WTC11 (cell line): ENCODE measurements around the gene TNP2. TPM values are rescaled to one million over a fixed set of nuclear protein-coding genes. Genes with fewer than 3 reads are reported as not detected.

Experiments used
- ATAC-seq: fragments of 200-7000 bp; cut with Tn5 transposase; 2 replicates; pipeline ENCODE4 v1.10.0; 2021; ENCODE audit warnings: mild to moderate bottlenecking, moderate library complexity
- CTCF ChIA-PET: fragments of 300-600 bp; sonication (Branson Sonifier 250); formaldehyde crosslinking; loops from one replicate; lab custom pipeline; 2021; ENCODE audit warnings: antibody characterized with exemption; lab: Charles Lee
- POLR2A ChIA-PET: fragments of 350-600 bp; sonication (Branson Sonifier 250); formaldehyde crosslinking; loops from one replicate; lab custom pipeline; 2021; ENCODE audit warnings: antibody characterized with exemption; lab: Charles Lee
- DNase-seq: peaks from one replicate; pipeline ENCODE4 v3.0.0; 2021; ENCODE audit warnings: low spot score
- H3K27ac Mint-ChIP-seq: 2 replicates; pipeline ENCODE4 v1.8.0; 2021; ENCODE audit warnings: mixed read lengths
- H3K27me3 Mint-ChIP-seq: 2 replicates; pipeline ENCODE4 v1.8.0; 2021; ENCODE audit warnings: low read depth, mild to moderate bottlenecking, moderate library complexity, mixed read lengths
- H3K36me3 Mint-ChIP-seq: 2 replicates; pipeline ENCODE4 v1.8.0; 2021; ENCODE audit warnings: mixed read lengths
- H3K4me1 Mint-ChIP-seq: 2 replicates; pipeline ENCODE4 v1.8.0; 2022; ENCODE audit warnings: mixed read lengths
- H3K4me3 Mint-ChIP-seq: 2 replicates; pipeline ENCODE4 v1.8.0; 2021; ENCODE audit warnings: mild to moderate bottlenecking, moderate library complexity, mixed read lengths
- H3K9me3 Mint-ChIP-seq: 2 replicates; pipeline ENCODE4 v1.8.0; 2021; ENCODE audit warnings: mixed read lengths
- ETV6 ChIP-seq: sonication (generic); formaldehyde crosslinking; IDR thresholded peaks from 2 replicates; pipeline ENCODE4 v1.8.1; 2022; ENCODE audit warnings: mild to moderate bottlenecking, missing genetic modification reagents
- GRHL2 ChIP-seq: fragments of 250-450 bp; sonication (Bioruptor Pico); IDR thresholded peaks from 2 replicates; pipeline ENCODE4 v1.8.0; 2022; ENCODE audit warnings: mild to moderate bottlenecking, moderate library complexity; ENCODE audit not compliant: insufficient replicate concordance, severe bottlenecking
- IRF2 ChIP-seq: sonication (generic); formaldehyde crosslinking; IDR thresholded peaks from 2 replicates; pipeline ENCODE4 v1.8.0; 2022; ENCODE audit warnings: low read depth, missing genetic modification reagents, borderline replicate concordance
- JAZF1 ChIP-seq: fragments of 250-450 bp; sonication (Bioruptor Pico); IDR thresholded peaks from 2 replicates; pipeline ENCODE4 v1.9.0; 2021; ENCODE audit warnings: moderate library complexity, mild to moderate bottlenecking, inconsistent platforms
- NFE2L1 ChIP-seq: sonication (generic); formaldehyde crosslinking; IDR thresholded peaks from 2 replicates; pipeline ENCODE4 v1.8.1; 2023; ENCODE audit warnings: missing genetic modification reagents
- NFYB ChIP-seq: sonication (generic); formaldehyde crosslinking; conservative IDR thresholded peaks from 2 replicates; pipeline ENCODE4 v1.8.0; 2022; ENCODE audit warnings: low read depth, missing genetic modification reagents
- NR1H2 ChIP-seq: sonication (generic); formaldehyde crosslinking; IDR thresholded peaks from 2 replicates; pipeline ENCODE4 v1.9.0; 2021; ENCODE audit warnings: mild to moderate bottlenecking, moderate library complexity, missing genetic modification reagents
- OVOL2 ChIP-seq: fragments of 250-450 bp; sonication (Bioruptor Pico); IDR thresholded peaks from 2 replicates; pipeline ENCODE4 v1.9.0; 2021; ENCODE audit warnings: mild to moderate bottlenecking, borderline replicate concordance
- PRRX2 ChIP-seq: fragments of 250-450 bp; sonication (Bioruptor Pico); IDR thresholded peaks from 2 replicates; pipeline ENCODE4 v1.8.0; 2021; ENCODE audit warnings: mild to moderate bottlenecking
- TEAD4 ChIP-seq: sonication (generic); formaldehyde crosslinking; IDR thresholded peaks from 2 replicates; pipeline ENCODE4 v1.8.0; 2022; ENCODE audit warnings: mild to moderate bottlenecking, missing genetic modification reagents
- ZBTB21 ChIP-seq: sonication (generic); formaldehyde crosslinking; IDR thresholded peaks from 2 replicates; pipeline ENCODE4 v1.8.1; 2023; ENCODE audit warnings: mild to moderate bottlenecking, missing genetic modification reagents, borderline replicate concordance
- ZNF121 ChIP-seq: sonication (generic); formaldehyde crosslinking; IDR thresholded peaks from 2 replicates; pipeline ENCODE4 v1.8.0; 2023; ENCODE audit warnings: missing genetic modification reagents
- ZNF219 ChIP-seq: sonication (generic); formaldehyde crosslinking; IDR thresholded peaks from 2 replicates; pipeline ENCODE4 v1.8.0; 2023; ENCODE audit warnings: missing genetic modification reagents, mild to moderate bottlenecking, borderline replicate concordance
- total RNA-seq: library from RNA; stranded (reverse); gene quantifications from 3 replicates; pipeline ENCODE4 v1.2.3, GENCODE V29; 2021
- TF ChIP-seq, protein P1 (sequence below): fragments of 250-450 bp; sonication (Bioruptor Pico); conservative IDR thresholded peaks from 2 replicates; pipeline ENCODE4 v1.9.0; 2021; ENCODE audit warnings: mild to moderate bottlenecking
- TF ChIP-seq, protein P2 (sequence below): sonication (generic); formaldehyde crosslinking; IDR thresholded peaks from 2 replicates; pipeline ENCODE4 v1.8.1; 2022; ENCODE audit warnings: missing genetic modification reagents, borderline replicate concordance
- TF ChIP-seq, protein P3 (sequence below): sonication (generic); formaldehyde crosslinking; IDR thresholded peaks from 2 replicates; pipeline ENCODE4 v1.8.1; 2023; ENCODE audit warnings: mild to moderate bottlenecking, moderate library complexity, missing genetic modification reagents
- TF ChIP-seq, protein P4 (sequence below): sonication (generic); formaldehyde crosslinking; IDR thresholded peaks from 2 replicates; pipeline ENCODE4 v1.8.0; 2022; ENCODE audit warnings: mild to moderate bottlenecking, missing genetic modification reagents
- TF ChIP-seq, protein P5 (sequence below): sonication (generic); formaldehyde crosslinking; IDR thresholded peaks from 2 replicates; pipeline ENCODE4 v1.8.0; 2022; ENCODE audit warnings: missing genetic modification reagents
- TF ChIP-seq, protein P6 (sequence below): fragments of 250-450 bp; sonication (Bioruptor Pico); IDR thresholded peaks from 2 replicates; pipeline ENCODE4 v2.1.2; 2022; ENCODE audit warnings: mild to moderate bottlenecking, moderate library complexity

The TNP2 gene
- total RNA-seq, 1 experiment from 2014 or later, result not detected

DNA sequence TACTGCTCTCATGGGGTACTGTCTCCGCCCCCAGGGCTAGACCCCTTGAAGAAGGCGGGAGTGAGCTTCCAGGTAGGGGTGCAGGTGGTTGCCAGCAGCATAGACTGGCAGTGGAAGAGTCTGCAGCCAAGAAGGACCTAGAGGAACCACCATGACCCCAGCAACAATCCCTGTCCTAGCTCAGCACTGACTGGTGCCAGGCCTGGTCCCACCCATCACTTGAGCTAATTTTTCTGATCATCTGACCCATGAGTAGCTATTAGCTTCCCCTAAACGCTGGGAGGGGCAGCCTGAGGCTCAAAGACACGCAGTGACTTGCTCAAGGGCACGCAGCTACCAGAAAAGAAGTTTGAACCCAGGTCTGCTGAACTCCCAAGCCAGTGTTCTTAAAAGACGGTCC lies 3.4 kb upstream of the TNP2 start (continued):
- TF ChIP-seq, protein P1, sequence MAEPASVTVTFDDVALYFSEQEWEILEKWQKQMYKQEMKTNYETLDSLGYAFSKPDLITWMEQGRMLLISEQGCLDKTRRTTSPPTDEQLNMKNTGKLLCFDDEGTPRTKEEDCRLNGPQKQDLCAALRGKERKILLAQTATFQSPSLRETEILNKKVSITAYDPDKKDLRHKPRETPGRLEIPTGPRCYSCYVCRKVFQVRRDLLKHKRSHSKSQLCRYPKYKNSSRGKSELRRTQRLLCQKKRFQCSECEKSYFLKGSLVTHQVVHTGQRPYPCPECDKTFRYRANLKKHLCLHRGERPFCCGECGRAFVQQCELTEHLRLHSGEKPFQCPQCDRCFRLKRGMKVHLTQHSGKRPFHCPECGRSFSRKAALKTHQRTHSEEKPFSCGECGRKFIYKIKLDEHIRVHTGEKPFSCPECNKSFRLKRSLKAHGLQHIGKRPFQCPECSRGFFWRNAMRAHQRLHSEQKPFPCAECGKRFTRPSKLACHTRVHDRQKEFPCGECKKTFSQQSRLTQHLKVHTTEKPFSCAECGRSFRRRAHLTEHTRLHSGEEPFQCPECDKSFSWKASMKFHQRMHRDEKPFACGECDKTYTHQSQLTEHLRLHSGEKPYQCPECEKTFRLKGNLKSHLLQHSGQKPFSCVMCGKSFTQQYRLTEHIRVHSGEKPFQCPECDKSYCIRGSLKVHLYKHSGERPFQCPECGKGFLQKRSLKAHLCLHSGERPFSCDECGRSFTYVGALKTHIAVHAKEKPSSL, result no peak
- TF ChIP-seq NFE2L1 (CRISPR knock-in tag) (no peak), TEAD4 (CRISPR knock-in tag) (no peak), OVOL2 (no peak), GRHL2 (CRISPR knock-in tag) (no peak), IRF2 (CRISPR knock-in tag) (no peak), ETV6 (CRISPR knock-in tag) (no peak)
- TF ChIP-seq, protein P2, sequence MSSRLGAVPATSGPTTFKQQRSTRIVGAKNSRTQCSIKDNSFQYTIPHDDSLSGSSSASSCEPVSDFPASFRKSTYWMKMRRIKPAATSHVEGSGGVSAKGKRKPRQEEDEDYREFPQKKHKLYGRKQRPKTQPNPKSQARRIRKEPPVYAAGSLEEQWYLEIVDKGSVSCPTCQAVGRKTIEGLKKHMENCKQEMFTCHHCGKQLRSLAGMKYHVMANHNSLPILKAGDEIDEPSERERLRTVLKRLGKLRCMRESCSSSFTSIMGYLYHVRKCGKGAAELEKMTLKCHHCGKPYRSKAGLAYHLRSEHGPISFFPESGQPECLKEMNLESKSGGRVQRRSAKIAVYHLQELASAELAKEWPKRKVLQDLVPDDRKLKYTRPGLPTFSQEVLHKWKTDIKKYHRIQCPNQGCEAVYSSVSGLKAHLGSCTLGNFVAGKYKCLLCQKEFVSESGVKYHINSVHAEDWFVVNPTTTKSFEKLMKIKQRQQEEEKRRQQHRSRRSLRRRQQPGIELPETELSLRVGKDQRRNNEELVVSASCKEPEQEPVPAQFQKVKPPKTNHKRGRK (CRISPR knock-in tag), result no peak

DNA sequence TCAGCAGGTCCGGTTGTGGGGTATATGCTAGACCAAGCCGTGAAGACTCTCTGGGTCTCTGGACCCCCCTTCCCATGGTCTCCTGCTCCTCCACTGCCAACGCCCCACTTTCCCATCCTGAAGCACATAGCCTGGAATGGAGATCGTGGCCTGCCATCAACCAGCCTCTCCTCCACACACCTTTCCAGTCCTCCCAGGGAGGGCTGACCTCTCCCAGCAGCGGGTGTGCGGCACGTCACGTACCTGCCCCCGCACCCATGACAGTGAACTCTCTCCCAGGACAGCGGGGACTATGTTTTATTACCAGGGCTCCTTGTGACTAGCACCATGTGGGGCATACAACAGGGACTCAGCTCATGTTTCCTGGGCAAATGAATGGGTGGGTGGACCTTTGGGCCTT lies 2.5 kb upstream of the TNP2 start:
- ATAC-seq (no peak), DNase-seq (no peak)
- Mint-ChIP-seq H3K9me3 (no peaks in the 10 kb centered on the region), H3K27me3 (no peaks in the 10 kb centered on the region; the same call in 1 of the 2 replicates), H3K36me3 (no peaks in the 10 kb centered on the region), H3K4me3 (no peak overlapping the region), H3K27ac (no peak overlapping the region), H3K4me1 (peaks cover 9% of the 10 kb centered on the region)
- ChIA-PET POLR2A (no interaction called here), CTCF (interaction anchor here (1.0 to 3.5 kb wide), 4 partner anchors 12 to 100 kb away, joined by 3 to 22 read pairs (median 4); partner anchors contain the start of gene SOCS1)
- TF ChIP-seq ZNF121 (CRISPR knock-in tag), result no peak
- TF ChIP-seq, protein P3, sequence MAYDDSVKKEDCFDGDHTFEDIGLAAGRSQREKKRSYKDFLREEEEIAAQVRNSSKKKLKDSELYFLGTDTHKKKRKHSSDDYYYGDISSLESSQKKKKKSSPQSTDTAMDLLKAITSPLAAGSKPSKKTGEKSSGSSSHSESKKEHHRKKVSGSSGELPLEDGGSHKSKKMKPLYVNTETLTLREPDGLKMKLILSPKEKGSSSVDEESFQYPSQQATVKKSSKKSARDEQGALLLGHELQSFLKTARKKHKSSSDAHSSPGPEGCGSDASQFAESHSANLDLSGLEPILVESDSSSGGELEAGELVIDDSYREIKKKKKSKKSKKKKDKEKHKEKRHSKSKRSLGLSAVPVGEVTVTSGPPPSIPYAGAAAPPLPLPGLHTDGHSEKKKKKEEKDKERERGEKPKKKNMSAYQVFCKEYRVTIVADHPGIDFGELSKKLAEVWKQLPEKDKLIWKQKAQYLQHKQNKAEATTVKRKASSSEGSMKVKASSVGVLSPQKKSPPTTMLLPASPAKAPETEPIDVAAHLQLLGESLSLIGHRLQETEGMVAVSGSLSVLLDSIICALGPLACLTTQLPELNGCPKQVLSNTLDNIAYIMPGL (CRISPR knock-in tag), result no peak
- TF ChIP-seq ZNF219 (CRISPR knock-in tag), result no peak
- no peak for TF ChIP-seq NFYB (CRISPR knock-in tag)
- TF ChIP-seq PRRX2 (CRISPR knock-in tag), result no peak
- no peak for TF ChIP-seq ZBTB21 (CRISPR knock-in tag)
- no peak for TF ChIP-seq NR1H2 (CRISPR knock-in tag)
- TF ChIP-seq, protein P4, sequence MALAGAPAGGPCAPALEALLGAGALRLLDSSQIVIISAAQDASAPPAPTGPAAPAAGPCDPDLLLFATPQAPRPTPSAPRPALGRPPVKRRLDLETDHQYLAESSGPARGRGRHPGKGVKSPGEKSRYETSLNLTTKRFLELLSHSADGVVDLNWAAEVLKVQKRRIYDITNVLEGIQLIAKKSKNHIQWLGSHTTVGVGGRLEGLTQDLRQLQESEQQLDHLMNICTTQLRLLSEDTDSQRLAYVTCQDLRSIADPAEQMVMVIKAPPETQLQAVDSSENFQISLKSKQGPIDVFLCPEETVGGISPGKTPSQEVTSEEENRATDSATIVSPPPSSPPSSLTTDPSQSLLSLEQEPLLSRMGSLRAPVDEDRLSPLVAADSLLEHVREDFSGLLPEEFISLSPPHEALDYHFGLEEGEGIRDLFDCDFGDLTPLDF (CRISPR knock-in tag), result no peak
- TF ChIP-seq, protein P5, sequence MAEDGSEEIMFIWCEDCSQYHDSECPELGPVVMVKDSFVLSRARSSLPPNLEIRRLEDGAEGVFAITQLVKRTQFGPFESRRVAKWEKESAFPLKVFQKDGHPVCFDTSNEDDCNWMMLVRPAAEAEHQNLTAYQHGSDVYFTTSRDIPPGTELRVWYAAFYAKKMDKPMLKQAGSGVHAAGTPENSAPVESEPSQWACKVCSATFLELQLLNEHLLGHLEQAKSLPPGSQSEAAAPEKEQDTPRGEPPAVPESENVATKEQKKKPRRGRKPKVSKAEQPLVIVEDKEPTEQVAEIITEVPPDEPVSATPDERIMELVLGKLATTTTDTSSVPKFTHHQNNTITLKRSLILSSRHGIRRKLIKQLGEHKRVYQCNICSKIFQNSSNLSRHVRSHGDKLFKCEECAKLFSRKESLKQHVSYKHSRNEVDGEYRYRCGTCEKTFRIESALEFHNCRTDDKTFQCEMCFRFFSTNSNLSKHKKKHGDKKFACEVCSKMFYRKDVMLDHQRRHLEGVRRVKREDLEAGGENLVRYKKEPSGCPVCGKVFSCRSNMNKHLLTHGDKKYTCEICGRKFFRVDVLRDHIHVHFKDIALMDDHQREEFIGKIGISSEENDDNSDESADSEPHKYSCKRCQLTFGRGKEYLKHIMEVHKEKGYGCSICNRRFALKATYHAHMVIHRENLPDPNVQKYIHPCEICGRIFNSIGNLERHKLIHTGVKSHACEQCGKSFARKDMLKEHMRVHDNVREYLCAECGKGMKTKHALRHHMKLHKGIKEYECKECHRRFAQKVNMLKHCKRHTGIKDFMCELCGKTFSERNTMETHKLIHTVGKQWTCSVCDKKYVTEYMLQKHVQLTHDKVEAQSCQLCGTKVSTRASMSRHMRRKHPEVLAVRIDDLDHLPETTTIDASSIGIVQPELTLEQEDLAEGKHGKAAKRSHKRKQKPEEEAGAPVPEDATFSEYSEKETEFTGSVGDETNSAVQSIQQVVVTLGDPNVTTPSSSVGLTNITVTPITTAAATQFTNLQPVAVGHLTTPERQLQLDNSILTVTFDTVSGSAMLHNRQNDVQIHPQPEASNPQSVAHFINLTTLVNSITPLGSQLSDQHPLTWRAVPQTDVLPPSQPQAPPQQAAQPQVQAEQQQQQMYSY, result no peak
- no peak for TF ChIP-seq TEAD4 (CRISPR knock-in tag)
- TF ChIP-seq, protein P6, sequence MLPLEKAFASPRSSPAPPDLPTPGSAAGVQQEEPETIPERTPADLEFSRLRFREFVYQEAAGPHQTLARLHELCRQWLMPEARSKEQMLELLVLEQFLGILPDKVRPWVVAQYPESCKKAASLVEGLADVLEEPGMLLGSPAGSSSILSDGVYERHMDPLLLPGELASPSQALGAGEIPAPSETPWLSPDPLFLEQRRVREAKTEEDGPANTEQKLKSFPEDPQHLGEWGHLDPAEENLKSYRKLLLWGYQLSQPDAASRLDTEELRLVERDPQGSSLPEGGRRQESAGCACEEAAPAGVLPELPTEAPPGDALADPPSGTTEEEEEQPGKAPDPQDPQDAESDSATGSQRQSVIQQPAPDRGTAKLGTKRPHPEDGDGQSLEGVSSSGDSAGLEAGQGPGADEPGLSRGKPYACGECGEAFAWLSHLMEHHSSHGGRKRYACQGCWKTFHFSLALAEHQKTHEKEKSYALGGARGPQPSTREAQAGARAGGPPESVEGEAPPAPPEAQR (CRISPR knock-in tag), result no peak
- TF ChIP-seq JAZF1 (CRISPR knock-in tag), result no peak
